ENCODE results near the gene RBM39.
A peak's percentile ranks its signal among the peaks of the same experiment; 100 is the strongest.

The RBM39 gene

DNA sequence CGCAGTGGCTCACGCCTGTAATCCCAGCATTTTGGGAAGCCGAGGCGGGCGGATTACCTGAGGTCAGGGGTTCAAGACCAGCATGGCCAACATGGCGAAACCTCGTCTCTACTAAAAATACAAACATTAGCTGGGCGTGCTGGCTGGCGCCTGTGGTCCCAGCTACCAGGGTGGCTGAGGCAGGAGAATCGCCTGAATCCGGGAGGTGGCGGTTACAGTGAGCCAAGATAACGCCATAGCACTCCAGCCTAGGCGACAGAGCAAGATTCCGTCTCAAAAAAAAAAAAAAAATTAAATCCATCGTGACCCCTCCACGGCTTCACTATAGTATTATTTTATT, 76.1 kb downstream of the RBM39 start:
- DNase-seq, result no peak

DNA sequence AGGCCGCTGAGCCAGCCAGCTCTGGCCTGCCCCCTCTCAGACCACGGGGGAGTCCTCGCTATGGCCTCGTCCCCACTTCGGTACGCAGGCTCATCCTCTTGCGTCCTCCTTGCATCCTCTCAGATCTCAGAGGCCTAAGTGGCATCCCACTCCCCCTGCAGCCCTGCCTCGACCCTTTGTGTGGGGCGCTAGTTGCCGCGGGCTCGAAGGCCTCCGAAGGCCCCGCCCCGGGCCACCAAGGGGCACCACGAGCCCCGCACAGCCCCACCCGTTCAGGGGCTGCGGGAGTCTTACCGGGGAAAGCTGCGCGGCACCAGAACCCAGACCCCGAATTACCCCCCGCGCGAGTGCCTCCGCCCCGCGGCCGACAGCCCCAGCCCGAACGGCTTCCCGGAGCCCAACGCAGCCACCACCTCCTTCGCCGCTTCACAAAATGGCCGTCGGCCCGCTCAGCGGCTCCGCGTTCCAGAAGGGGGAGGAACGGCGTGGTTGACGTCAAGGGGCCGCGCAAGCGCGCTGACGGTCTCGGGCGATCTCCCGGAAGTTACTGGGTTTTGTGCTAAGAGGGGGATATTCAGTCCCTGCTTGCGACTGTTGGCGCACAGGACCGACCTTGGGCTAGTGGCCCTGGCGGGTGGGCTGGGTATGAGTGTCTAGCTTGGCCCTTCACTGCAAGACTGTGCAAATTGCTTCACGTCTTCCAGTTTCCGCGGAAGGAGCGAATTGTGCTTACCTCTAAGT, 77.4 kb downstream of the RBM39 start, which contains the start of the genes CPNE1 and RBM12:
CPNE1 (minus strand) TSS at position 435 of the 741 bp plus-strand sequence. CDS start 31,977 bp downstream, outside the sequence.
RBM12 (minus strand) TSS at position 435 of the 741 bp plus-strand sequence. CDS start 9,578 bp downstream, outside the sequence.
- DNase-seq, result peak; percentile 97

DNA sequence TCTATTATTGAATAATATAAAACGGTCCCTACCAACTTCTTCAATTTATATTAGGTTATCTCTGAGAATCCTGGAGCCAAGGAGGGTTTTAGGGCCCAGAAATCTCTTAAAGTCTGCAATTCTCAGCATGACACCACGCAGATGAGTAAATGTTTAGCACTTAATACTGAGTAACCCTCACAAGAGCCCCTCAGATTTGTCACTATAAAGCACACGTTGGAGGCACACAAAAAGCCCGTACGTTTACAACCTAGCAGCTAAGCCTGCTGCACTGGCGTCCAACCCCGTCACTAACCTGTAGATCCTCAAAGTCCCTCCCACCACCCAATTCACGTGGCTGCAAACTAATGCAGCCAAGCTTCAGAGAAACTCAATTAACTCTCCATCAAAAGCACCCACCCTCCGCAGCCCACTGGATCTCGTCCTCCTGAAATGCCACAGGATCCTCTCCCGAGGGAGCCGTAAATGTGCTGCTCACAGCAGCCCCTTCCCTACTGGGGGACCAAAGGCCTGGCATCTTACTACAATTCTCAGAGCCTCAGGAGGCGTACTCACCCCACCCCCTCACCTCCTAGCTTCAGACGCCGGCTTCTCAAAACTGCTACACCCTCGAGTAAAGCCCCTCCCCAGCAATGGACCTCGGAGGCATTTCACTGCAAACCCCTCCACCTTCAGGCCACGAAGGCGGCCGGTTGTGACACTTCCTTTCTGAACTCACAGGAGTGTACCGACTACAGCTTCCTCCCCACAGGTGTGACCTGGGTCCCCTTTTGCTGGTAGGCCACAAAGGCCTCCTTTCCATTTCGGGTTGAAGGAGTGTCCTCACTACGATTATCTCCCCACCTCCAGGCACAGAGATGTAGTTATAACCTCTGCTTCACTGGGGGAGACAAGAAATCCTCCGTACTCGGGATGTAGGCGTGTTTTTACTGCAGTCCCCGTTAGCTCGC, 78.3 kb downstream of the RBM39 start:
- no peak for DNase-seq

DNA sequence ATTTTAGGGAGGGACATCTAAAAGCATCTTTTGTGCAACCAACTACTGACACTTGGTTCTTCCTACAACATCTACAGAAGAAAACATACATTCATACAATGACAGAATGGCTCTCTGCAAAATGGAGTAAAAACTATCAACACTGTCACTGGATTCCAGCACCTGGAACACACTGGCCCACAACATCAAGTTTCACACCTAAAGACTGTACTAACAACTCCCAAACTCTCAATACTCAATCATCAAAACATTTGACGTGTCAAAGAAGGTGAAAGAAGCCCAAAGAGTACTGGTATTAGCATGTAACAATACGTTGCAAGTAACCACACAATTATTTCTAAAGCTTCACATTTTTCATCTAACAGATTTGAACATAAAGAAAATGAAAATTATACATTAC, 79.5 kb downstream of the RBM39 start:
- DNase-seq, result no peak

DNA sequence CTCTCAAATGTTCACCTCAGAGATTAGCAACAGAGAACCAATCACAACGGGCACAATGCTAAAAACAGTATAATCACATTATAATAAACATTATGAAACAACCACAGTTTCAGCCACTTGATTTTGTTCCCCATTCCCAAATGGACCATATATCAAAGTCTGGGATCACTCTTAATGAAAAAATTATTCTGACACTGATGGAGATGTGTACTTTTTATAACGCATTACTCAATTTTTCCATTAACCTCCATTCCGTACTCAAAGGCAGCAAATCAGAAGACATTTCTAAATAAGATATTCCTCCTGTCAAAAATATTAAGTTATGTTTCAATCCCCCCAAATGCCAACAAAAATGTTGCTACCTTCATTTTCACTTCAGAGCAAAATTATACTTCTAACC, 80.2 kb downstream of the RBM39 start:
- DNase-seq, result no peak

DNA sequence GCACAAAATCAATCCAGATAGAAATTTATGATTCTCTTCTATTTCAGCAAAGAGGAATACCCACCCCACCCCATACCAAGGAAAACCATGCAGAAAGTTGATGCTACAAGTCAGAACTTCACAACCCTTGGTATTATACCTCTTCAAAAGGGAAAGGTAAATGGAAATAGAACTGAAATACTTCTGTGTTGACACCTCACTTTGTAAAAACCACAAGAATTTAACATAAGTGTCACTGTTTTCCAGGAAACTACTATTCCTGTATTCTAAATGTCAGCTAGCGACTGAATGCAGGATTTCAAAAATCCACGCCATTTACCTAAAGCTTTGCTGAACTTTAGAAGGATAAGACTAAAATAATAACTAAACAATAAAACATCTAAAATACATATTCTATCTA, 81.0 kb downstream of the RBM39 start:
- no peak for DNase-seq

DNA sequence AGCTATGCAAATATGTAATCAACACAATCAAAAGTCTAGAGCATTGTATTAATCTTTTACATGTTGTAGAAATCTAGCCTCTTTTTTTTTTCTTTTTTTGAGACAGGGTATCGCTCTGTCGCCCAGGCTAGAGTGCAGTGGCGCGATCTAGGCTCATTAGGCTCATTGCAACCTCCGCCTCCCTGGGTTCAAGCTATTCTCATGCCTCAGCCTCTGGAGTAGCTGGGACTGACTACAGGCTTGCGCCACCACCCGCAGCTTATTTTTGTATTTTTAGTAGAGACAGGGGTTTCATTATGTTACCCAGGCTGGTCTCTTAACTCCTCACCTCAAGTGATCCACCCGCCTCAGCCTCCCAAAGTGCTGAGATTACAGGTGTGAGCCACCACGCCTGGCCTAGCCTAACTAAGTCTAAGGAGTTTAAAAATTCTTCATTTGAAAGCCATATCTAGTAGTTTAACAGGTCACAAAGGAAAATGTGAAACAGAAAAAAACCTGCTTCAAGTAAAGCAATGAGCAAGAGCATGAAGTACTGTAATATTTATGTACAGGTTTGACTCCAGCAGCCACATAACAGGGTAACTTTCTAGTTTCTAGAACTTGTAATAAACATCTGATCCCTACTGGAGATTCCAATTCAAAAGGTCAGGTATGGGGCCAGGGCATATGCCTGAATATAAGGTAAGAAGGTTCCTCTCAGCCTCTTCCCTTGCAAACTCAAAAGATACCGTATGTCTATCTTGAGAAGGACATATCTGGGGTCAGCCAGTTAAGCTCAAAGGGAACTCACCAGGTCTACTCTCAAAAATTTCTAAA, 81.7 kb downstream of the RBM39 start:
- DNase-seq, result no peak

DNA sequence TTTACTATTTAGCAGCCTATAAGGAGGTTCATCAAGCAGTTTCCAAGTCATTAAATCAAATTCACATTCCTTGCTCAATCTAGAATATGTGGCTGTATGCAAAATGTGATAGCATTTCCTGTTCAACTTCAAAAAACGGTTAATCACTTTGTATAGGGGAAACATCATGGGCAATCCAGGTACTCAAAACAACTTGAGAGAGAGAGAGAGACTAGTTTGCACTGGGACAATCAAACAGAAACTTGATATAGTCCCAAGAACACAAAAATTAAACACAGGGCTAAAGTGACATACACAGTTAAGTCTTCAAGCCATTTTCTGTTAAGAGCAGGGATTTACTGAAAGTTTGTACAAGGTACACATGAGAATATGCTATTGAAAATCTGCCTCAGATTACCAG, 84.8 kb downstream of the RBM39 start:
- no peak for DNase-seq

DNA sequence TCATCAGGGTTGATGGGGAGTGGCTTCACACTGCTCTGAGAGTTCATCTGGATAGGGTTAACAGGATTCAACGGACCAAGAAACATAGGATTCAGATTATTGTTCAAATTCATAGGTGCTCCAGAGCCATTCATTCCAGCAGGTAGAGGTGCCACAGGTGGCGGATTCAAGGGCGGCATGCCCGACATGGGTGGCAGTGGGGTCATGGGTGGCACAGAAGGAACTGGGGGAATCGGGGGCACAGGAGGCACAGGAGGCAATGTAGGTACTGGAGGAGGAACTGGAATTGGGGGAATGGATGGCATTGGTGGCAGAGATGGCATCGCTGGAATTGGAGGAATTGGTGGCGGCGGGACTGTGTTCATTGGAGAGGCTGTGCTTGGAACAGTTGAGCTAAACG, 87.6 kb downstream of the RBM39 start:
- no peak for DNase-seq

DNA sequence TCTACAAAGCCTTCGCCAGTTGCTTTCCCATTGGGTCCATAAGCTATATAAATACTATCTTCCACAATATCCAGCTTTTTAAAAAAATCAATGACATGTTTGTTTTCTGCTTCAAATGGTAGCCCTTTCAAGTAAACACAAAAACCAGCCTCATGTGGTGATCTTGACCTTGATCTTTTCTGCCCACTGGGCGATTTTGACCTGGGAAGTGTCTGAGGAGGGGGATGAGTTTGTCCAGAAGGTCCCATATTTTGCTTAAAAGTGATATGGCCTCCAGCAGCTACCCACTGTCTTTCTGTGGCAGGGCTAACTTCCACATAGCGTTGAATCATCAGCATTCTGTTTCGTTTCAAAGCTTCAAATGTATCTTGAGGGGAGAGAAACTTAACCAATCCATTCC, 88.2 kb downstream of the RBM39 start:
- no peak for DNase-seq

All from right forelimb (tissue), 1 donor.